Esophagus muscularis mucosa (tissue), 4 donors: ENCODE results near the gene DUSP10. TPM values are rescaled to one million over a fixed set of nuclear protein-coding genes. Genes with fewer than 3 reads are reported as not detected.

Experiments
- DNase-seq: peaks from one replicate; pipeline ENCODE4 v3.0.0-alpha.2; 2017; ENCODE audit errors: extremely low spot score
- H3K27ac ChIP-seq, 4 donors: fragments of 200-600 bp; sonication (generic); replicated peaks in 1 of 4; 1 replicate in 3 of 4; 2 replicates in 1 of 4; pipeline ENCODE4 v1.5.1; 2016 to 2019; ENCODE audit warnings: mild to moderate bottlenecking in 1 of 4
- H3K27me3 ChIP-seq, 4 donors: fragments of 200-600 bp; sonication (generic); one replicate each; pipeline versions ENCODE4 v1.5.1 to v1.6.0; 2016 to 2019
- H3K36me3 ChIP-seq, 4 donors: fragments of 200-600 bp; sonication (generic); one replicate each; pipeline ENCODE4 v1.5.1; 2016 to 2019
- H3K4me1 ChIP-seq, 4 donors: fragments of 200-600 bp; sonication (generic); one replicate each; pipeline ENCODE4 v1.5.1; 2016 to 2019
- H3K4me3 ChIP-seq, 4 donors: fragments of 200-600 bp; sonication (generic); 1 replicate in 2 of 4; 2 replicates in 2 of 4; pipeline ENCODE4 v1.5.1; 2016 to 2019; ENCODE audit warnings: mild to moderate bottlenecking in 4 of 4, moderate library complexity in 1 of 4
- H3K9me3 ChIP-seq, 4 donors: fragments of 200-600 bp; sonication (generic); 1 replicate in 3 of 4; 2 replicates in 1 of 4; pipeline ENCODE4 v1.5.1; 2016 to 2019
- EP300 ChIP-seq: sonication (generic); formaldehyde crosslinking; IDR thresholded peaks from one replicate; pipeline ENCODE4 v1.6.1; 2017; ENCODE audit warnings: antibody characterized with exemption
- POLR2A ChIP-seq: fragments of 450-650 bp; IDR thresholded peaks from one replicate; pipeline ENCODE4 v1.6.1; 2017; ENCODE audit warnings: antibody characterized with exemption, moderate library complexity, mild to moderate bottlenecking, low read depth
- POLR2AphosphoS5 ChIP-seq, 2 donors: sonication (generic); formaldehyde crosslinking; IDR thresholded peaks; one replicate each; pipeline ENCODE4 v1.6.1; 2017; ENCODE audit warnings: antibody characterized with exemption in 2 of 2
- WGBS: methylation state at CpG from one replicate; pipeline ENCODE4 v1.1.5; 2018; 5-methylcytosine and 5-hydroxymethylcytosine counted together
- intact Hi-C: fragments of 100-400 bp; cut with DNase I; formaldehyde crosslinking; loops from one replicate; pipeline ENCODE4 v1.15.1; 2023
- total RNA-seq, 4 donors: library from RNA; depleted of rRNA; stranded (reverse); fragments of >200 nt; gene quantifications; one replicate each; pipeline versions ENCODE4 v1.1.0 to v1.2.1, GENCODE V29; 2016
- TF ChIP-seq, protein P1 (sequence below), 3 experiments: fragments of 200-600 bp in 2 of 3; fragments of 450-650 bp in 1 of 3; sonication (generic) in 2 of 3; IDR thresholded peaks; one replicate each; pipeline ENCODE4 v1.5.1; 2017 to 2019; ENCODE audit warnings: antibody characterized with exemption in 3 of 3, mild to moderate bottlenecking in 2 of 3, moderate library complexity in 1 of 3

DUSP10 gene
- total RNA-seq, 4 donors from 2014 or later = 5.5 to 13.1 (median 8.6) TPM

DNA sequence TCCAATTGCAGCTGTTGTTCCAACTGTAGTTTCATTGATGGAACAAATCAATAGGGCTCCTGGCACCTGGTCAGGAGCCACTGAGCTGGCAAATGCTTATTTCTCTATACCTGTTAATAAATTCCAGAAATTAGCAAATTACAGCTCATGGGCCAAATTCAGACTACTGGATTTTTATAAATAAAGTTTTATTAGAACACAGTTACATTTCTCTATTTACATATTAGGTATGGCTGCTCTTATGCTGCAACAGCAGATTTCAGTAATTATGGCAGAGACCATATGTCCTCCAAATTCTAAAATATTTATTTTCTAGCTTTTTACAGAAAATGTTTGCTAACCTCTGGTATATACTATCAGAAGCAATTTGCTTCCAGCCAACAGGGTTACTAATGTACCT is 47.8 kb downstream of the DUSP10 start:
- H3K27me3 ChIP-seq = no peaks in the 10 kb centered on the region
- intact Hi-C loops = loop anchor here (10.0 kb wide), 1 partner anchor 139 kb away; no protein-coding TSS in a partner anchor
- no peak for DNase-seq
- TF ChIP-seq, protein P1, sequence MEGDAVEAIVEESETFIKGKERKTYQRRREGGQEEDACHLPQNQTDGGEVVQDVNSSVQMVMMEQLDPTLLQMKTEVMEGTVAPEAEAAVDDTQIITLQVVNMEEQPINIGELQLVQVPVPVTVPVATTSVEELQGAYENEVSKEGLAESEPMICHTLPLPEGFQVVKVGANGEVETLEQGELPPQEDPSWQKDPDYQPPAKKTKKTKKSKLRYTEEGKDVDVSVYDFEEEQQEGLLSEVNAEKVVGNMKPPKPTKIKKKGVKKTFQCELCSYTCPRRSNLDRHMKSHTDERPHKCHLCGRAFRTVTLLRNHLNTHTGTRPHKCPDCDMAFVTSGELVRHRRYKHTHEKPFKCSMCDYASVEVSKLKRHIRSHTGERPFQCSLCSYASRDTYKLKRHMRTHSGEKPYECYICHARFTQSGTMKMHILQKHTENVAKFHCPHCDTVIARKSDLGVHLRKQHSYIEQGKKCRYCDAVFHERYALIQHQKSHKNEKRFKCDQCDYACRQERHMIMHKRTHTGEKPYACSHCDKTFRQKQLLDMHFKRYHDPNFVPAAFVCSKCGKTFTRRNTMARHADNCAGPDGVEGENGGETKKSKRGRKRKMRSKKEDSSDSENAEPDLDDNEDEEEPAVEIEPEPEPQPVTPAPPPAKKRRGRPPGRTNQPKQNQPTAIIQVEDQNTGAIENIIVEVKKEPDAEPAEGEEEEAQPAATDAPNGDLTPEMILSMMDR (IDR thresholded peaks at IDR 0.05) = no peak
- TF ChIP-seq POLR2AphosphoS5 (IDR thresholded peaks at IDR 0.05) (no peak), EP300 (no peak), POLR2A (no peak)
- no peaks in the 10 kb centered on the region for H3K36me3 ChIP-seq
- peaks cover 0 to 6% (median 0%) of the 10 kb centered on the region in 4 donors for H3K9me3 ChIP-seq
- no peak overlapping the region for H3K4me3 ChIP-seq
- no peak overlapping the region for H3K27ac ChIP-seq
- H3K4me1 ChIP-seq = peaks cover 0 to 16% (median 7%) of the 10 kb centered on the region in 4 donors

DNA sequence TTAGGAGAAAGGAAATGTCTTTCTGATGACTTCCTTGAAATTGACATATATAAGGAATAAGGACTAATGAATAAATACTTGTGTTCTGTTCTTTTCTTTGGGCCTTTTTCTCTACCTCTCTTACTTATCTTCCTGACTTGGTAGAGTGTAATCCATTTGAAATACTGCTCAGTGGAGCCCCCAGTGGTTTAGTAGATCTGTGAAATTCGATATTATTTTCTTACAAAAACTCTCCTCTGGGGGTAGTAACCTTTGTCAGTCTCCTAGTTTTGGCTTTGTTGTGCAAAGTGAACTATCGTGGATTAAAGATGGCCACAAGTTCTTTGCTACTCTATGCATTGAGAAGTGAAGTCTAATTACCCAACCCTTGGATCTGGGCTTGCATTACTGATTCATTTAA is 48.8 kb downstream of the DUSP10 start:
- no peak overlapping the region for H3K27ac ChIP-seq
- intact Hi-C loops = loop anchor here (10.0 kb wide), 1 partner anchor 138 kb away; no protein-coding TSS in a partner anchor
- DNase-seq = no peak
- H3K27me3 ChIP-seq = no peaks in the 10 kb centered on the region
- 88% methylated on average over 2 of the region's 2 CpGs for WGBS
- no peaks in the 10 kb centered on the region for H3K36me3 ChIP-seq
- H3K4me1 ChIP-seq = peaks cover 0 to 14% (median 9%) of the 10 kb centered on the region in 4 donors
- no peak overlapping the region for H3K4me3 ChIP-seq
- TF ChIP-seq, protein P1 (IDR thresholded peaks at IDR 0.05) = no peak
- TF ChIP-seq POLR2A (no peak), EP300 (no peak), POLR2AphosphoS5 (IDR thresholded peaks at IDR 0.05) (no peak)
- H3K9me3 ChIP-seq = peaks cover 0 to 6% (median 0%) of the 10 kb centered on the region in 4 donors

DNA sequence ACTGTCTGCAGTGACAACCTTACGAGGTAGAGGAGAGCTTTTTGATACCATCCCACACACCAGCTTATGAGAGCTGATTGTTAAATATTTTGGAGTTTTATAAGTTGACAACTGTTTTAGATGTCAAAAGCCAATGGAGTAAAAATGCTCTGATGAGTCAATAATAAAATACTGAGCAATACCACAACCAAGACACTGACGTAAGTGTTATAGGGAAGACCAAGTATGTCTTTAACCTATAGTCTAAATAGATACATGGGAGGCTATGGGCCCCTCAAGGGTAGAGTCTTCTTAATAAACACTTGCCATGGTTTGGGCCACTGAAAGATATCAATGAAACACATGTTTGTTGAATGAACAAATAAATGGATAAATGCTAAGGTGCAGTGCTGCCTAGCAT is 49.2 kb downstream of the DUSP10 start:
- H3K4me1 ChIP-seq = peaks cover 0 to 11% (median 9%) of the 10 kb centered on the region in 4 donors
- no peak for DNase-seq
- H3K36me3 ChIP-seq = no peaks in the 10 kb centered on the region
- H3K27ac ChIP-seq = no peak overlapping the region
- intact Hi-C loops = loop anchor here (10.0 kb wide), 1 partner anchor 138 kb away; no protein-coding TSS in a partner anchor
- TF ChIP-seq, protein P1 (IDR thresholded peaks at IDR 0.05) = no peak
- WGBS = 94% methylated on average over 2 of the region's 2 CpGs
- no peak overlapping the region for H3K4me3 ChIP-seq
- H3K9me3 ChIP-seq = peaks cover 0 to 6% (median 0%) of the 10 kb centered on the region in 4 donors
- no peaks in the 10 kb centered on the region for H3K27me3 ChIP-seq

DNA sequence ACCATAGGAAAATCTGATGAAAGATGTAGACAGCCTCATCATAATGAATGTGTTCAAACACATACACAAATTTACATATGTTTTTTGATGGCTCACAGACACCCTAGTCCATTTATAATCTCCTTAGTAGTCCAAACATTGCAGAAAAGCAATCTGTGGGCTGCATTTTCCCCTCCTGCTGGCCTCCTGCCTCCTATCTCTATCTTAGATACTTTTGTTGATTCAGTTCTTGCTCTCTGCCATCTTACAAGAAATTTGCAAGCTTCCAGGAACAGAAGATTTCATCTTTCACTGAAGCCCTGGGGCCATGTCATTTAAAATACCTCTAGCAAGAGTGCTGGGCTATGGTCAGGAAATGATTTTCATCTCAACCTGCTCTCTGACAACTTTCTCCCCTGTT is 50.6 kb downstream of the DUSP10 start:
- Histone ChIP-seq H3K36me3 (no peaks in the 10 kb centered on the region), H3K4me3 (no peak overlapping the region), H3K27ac (no peak overlapping the region), H3K4me1 (peaks cover 0 to 8% (median 7%) of the 10 kb centered on the region in 4 donors), H3K27me3 (no peaks in the 10 kb centered on the region), H3K9me3 (peaks cover 0 to 6% (median 0%) of the 10 kb centered on the region in 4 donors)
- TF ChIP-seq, protein P1 (IDR thresholded peaks at IDR 0.05) = no peak
- TF ChIP-seq POLR2AphosphoS5 (IDR thresholded peaks at IDR 0.05) = no peak
- no peak for TF ChIP-seq EP300
- no peak for TF ChIP-seq POLR2A
- intact Hi-C loops = loop anchor here (10.0 kb wide), 1 partner anchor 136 kb away; no protein-coding TSS in a partner anchor
- no peak for DNase-seq

DNA sequence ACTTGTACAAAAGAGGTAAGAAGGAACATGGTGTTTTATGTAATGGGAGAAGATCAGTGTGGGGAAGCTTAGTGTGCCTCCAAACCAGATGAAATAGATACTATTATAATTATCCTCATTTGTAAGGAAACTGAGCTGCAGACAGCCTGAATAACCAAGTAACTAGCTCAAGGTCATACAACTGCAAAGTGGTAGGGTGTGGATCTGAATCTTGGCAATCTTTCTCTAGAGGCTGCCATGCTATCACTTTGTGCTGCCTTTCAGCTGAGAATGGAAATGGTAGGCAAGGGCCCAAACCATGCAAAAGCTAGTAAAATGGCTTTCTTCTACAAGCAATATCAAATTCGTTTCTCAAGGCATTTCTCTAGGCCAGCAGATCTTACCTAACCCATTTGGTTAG is 51.0 kb downstream of the DUSP10 start:
- TF ChIP-seq POLR2A (no peak), POLR2AphosphoS5 (IDR thresholded peaks at IDR 0.05) (no peak), EP300 (no peak)
- TF ChIP-seq, protein P1 (IDR thresholded peaks at IDR 0.05) = no peak
- intact Hi-C loops = loop anchor here (10.0 kb wide), 1 partner anchor 136 kb away; no protein-coding TSS in a partner anchor
- Histone ChIP-seq H3K4me1 (peaks cover 0 to 8% (median 5%) of the 10 kb centered on the region in 4 donors), H3K4me3 (no peak overlapping the region), H3K27ac (no peak overlapping the region), H3K27me3 (no peaks in the 10 kb centered on the region), H3K36me3 (no peaks in the 10 kb centered on the region), H3K9me3 (peaks cover 0 to 6% (median 0%) of the 10 kb centered on the region in 4 donors)
- 71% methylated on average over 1 of the region's 1 CpG for WGBS
- DNase-seq = no peak
